DOHH2 (cell line): ENCODE results near the gene NEK5.
"Not testable (repeated sequence)": the region's sequence is repeated elsewhere in the genome, so short reads cannot be mapped to it uniquely, and the experiment has no call there.

Experiments
- H3F3A ChIP-seq: fragments of 200-600 bp; sonication (generic), shearing (Covaris generic); 2 replicates; pipeline ENCODE4 v1.6.0; 2016; ENCODE audit warnings: antibody characterized with exemption, mild to moderate bottlenecking; ENCODE audit not compliant: control insufficient read depth, insufficient read depth
- H3K27ac ChIP-seq: fragments of 200-600 bp; sonication (generic); 2 replicates; pipeline ENCODE4 v1.5.1; 2014; ENCODE audit warnings: low read depth, mild to moderate bottlenecking, low read length, moderate library complexity
- H3K27me3 ChIP-seq: fragments of 200-600 bp; sonication (generic); 2 replicates; pipeline ENCODE4 v1.6.1; 2014; ENCODE audit warnings: mild to moderate bottlenecking, low read length, mixed read lengths; ENCODE audit not compliant: control insufficient read depth
- H3K36me3 ChIP-seq: fragments of 200-600 bp; sonication (generic); 2 replicates; pipeline ENCODE4 v1.6.1; 2014; ENCODE audit warnings: mild to moderate bottlenecking, low read length, moderate library complexity, mixed read lengths; ENCODE audit not compliant: control insufficient read depth
- H3K4me1 ChIP-seq: fragments of 200-600 bp; sonication (generic); 2 replicates; pipeline ENCODE4 v1.6.1; 2014; ENCODE audit warnings: mild to moderate bottlenecking, low read length, mixed read lengths; ENCODE audit not compliant: control insufficient read depth
- H3K4me2 ChIP-seq: fragments of 200-600 bp; sonication (generic); 2 replicates; pipeline ENCODE4 v1.6.0; 2014; ENCODE audit warnings: mild to moderate bottlenecking, low read length, moderate library complexity
- H3K4me3 ChIP-seq: fragments of 200-600 bp; sonication (generic); 2 replicates; pipeline ENCODE4 v1.5.1; 2014; ENCODE audit warnings: mild to moderate bottlenecking, low read length, mixed read lengths
- H3K79me2 ChIP-seq: fragments of 200-600 bp; sonication (generic); 2 replicates; pipeline ENCODE4 v1.6.1; 2014; ENCODE audit warnings: mild to moderate bottlenecking, low read length, mixed read lengths; ENCODE audit not compliant: control insufficient read depth
- H3K9me2 ChIP-seq: fragments of 200-600 bp; sonication (generic); replicated peaks from 2 replicates; pipeline ENCODE4 v1.6.1; 2014; ENCODE audit warnings: mild to moderate bottlenecking, low read length, mixed read lengths; ENCODE audit not compliant: control insufficient read depth
- H3K9me3 ChIP-seq: fragments of 200-600 bp; sonication (generic); 2 replicates; pipeline ENCODE4 v1.6.1; 2014; ENCODE audit warnings: antibody characterized with exemption, low read length, mixed read lengths; ENCODE audit not compliant: control insufficient read depth, insufficient read depth
- H4K20me1 ChIP-seq: fragments of 200-600 bp; sonication (generic); 2 replicates; pipeline ENCODE4 v1.6.0; 2014; ENCODE audit warnings: low read depth, mild to moderate bottlenecking, antibody characterized with exemption, low read length, moderate library complexity; ENCODE audit not compliant: control insufficient read depth, insufficient read depth
- CTCF ChIP-seq: fragments of 200-600 bp; sonication (generic); IDR thresholded peaks from one replicate; pipeline ENCODE4 v1.5.1; 2014; ENCODE audit warnings: antibody characterized with exemption, mild to moderate bottlenecking, low read depth, low read length; ENCODE audit not compliant: poor library complexity, severe bottlenecking
- EZH2phosphoT487 ChIP-seq: fragments of 200-600 bp; sonication (generic); IDR thresholded peaks from 2 replicates; pipeline ENCODE4 v1.6.1; 2017; ENCODE audit warnings: borderline replicate concordance, mild to moderate bottlenecking, antibody characterized with exemption, low read length, moderate library complexity, mixed read lengths

NEK5 gene

GRCh38 chr13:52070929-52071523 lies 57.8 kb downstream of the NEK5 start:
- Histone ChIP-seq H3K4me1 (no peaks in the 10 kb centered on the region), H3F3A (no peaks in the 10 kb centered on the region), H3K9me2 (no peaks in the 10 kb centered on the region), H3K36me3 (no peaks in the 10 kb centered on the region), H4K20me1 (no peaks in the 10 kb centered on the region), H3K9me3 (peaks cover 11% of the 10 kb centered on the region), H3K4me3 (no peak overlapping the region), H3K27me3 (peaks cover 3% of the 10 kb centered on the region; the same call in 1 of the 2 replicates), H3K79me2 (no peaks in the 10 kb centered on the region), H3K4me2 (no peak overlapping the region), H3K27ac (no peak overlapping the region)
- TF ChIP-seq CTCF (no peak), EZH2phosphoT487 (no peak)

- Histone ChIP-seq H3K4me1 (no peaks in the 10 kb centered on the region), H3K79me2 (no peaks in the 10 kb centered on the region), H3K9me3 (peaks cover 11% of the 10 kb centered on the region), H3K27ac (no peak overlapping the region), H4K20me1 (no peaks in the 10 kb centered on the region), H3K4me2 (no peak overlapping the region), H3K36me3 (no peaks in the 10 kb centered on the region), H3K27me3 (peaks cover under 1% of the 10 kb centered on the region; the same call in 1 of the 2 replicates), H3K9me2 (no peaks in the 10 kb centered on the region), H3F3A (no peaks in the 10 kb centered on the region), H3K4me3 (no peak overlapping the region)
- no peak for TF ChIP-seq EZH2phosphoT487
- no peak for TF ChIP-seq CTCF
Measured at GRCh38 chr13:52067237-52067636, 61.6 kb downstream of the NEK5 start.

DNA sequence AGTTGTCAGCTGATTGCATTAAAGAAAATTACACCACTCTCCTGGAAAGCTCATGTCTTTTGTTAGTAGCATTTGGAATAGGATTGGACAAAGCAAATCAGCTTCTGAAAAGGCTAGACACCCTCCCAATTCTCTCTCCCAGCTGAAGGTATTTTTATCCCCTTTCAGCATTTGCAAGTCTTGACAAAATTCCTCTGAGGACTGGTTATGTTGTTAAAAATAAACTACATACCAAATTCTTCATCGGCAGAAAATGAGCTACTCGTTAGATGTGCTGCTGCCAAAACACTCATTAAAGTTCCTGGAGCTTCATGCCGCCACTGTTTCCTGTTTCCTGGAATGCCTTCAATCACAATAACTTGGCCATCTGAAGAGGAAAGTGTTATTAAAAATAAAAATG lies 67.3 kb downstream of the NEK5 start:
- Histone ChIP-seq H3K27ac (no peak overlapping the region), H3K9me2 (no peaks in the 10 kb centered on the region), H3K36me3 (no peaks in the 10 kb centered on the region), H3K4me2 (no peak overlapping the region), H3K4me3 (no peak overlapping the region), H3K9me3 (no peaks in the 10 kb centered on the region), H3K27me3 (no peaks in the 10 kb centered on the region), H3K79me2 (no peaks in the 10 kb centered on the region), H4K20me1 (no peaks in the 10 kb centered on the region), H3F3A (no peaks in the 10 kb centered on the region), H3K4me1 (no peaks in the 10 kb centered on the region)
- TF ChIP-seq EZH2phosphoT487 = no peak
- TF ChIP-seq CTCF = no peak

DNA sequence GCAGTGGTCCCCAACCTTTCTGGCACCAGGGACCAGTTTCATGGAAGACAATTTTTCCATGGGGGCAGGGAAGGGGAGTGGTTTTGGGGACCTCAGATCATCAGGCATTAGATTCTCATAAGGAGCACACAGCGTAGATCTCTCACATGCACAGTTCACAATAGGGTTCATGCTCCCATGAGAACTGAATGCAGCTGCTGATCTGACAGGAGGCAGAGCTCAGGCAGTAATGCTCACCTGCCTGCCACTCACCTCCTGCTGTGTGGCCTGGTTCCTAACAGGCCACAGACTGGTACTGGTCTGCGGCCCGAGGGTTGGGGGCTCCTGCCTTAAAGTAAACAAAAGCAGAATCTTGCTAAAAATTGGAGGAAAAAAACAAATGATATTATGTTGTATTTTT lies 67.8 kb downstream of the NEK5 start:
- H3K36me3 ChIP-seq, H3K4me1 ChIP-seq, H3F3A ChIP-seq, H3K9me3 ChIP-seq, H3K9me2 ChIP-seq, H3K4me3 ChIP-seq, H3K79me2 ChIP-seq, H3K27me3 ChIP-seq, H3K27ac ChIP-seq, H3K4me2 ChIP-seq, H4K20me1 ChIP-seq: not testable (repeated sequence)
